Karpas-422 (cell line): Measurements from ENCODE around the gene GMCL2. TPM values are rescaled to one million over a fixed set of nuclear protein-coding genes. Genes with fewer than 3 reads are reported as not detected.
"Not testable (repeated sequence)": the region's sequence is repeated elsewhere in the genome, so short reads cannot be mapped to it uniquely, and the experiment has no call there.

Experiments used
- DNase-seq: peaks from one replicate; pipeline ENCODE4 v3.0.0-alpha.2; 2015
- H2AFZ ChIP-seq: fragments of 200-600 bp; sonication (generic); 2 replicates; pipeline ENCODE4 v1.6.1; 2014; ENCODE audit warnings: antibody characterized with exemption, low read length, mixed read lengths
- H3K27ac ChIP-seq: fragments of 200-600 bp; sonication (generic); 2 replicates; pipeline ENCODE4 v1.5.1; 2014; ENCODE audit warnings: mild to moderate bottlenecking, low read length, moderate library complexity
- H3K27me3 ChIP-seq: fragments of 200-600 bp; sonication (generic); 2 replicates; pipeline ENCODE4 v1.6.1; 2014; ENCODE audit warnings: low read length, mixed read lengths
- H3K36me3 ChIP-seq: fragments of 200-600 bp; sonication (generic); 2 replicates; pipeline ENCODE4 v1.6.1; 2014; ENCODE audit warnings: low read length, mixed read lengths; ENCODE audit not compliant: insufficient read depth
- H3K4me1 ChIP-seq: fragments of 200-600 bp; sonication (generic); 2 replicates; pipeline ENCODE4 v1.6.1; 2014; ENCODE audit warnings: mild to moderate bottlenecking, low read length, mixed read lengths
- H3K4me2 ChIP-seq: fragments of 200-600 bp; sonication (generic); 2 replicates; pipeline ENCODE4 v1.6.1; 2014; ENCODE audit warnings: low read length, low read depth, mild to moderate bottlenecking; ENCODE audit not compliant: poor library complexity, severe bottlenecking
- H3K4me3 ChIP-seq: fragments of 200-600 bp; sonication (generic); 2 replicates; pipeline ENCODE4 v1.5.1; 2014; ENCODE audit warnings: mild to moderate bottlenecking, antibody characterized with exemption, low read length, mixed read lengths
- H3K79me2 ChIP-seq: fragments of 200-600 bp; sonication (generic); 2 replicates; pipeline ENCODE4 v1.6.1; 2014; ENCODE audit warnings: mild to moderate bottlenecking, low read length, mixed read lengths
- H3K9ac ChIP-seq: fragments of 200-600 bp; sonication (generic); 2 replicates; pipeline ENCODE4 v1.6.0; 2014; ENCODE audit warnings: low read length
- H3K9me2 ChIP-seq: fragments of 200-600 bp; sonication (generic), shearing (Covaris generic); replicated peaks from 2 replicates; pipeline ENCODE4 v1.6.0; 2014; ENCODE audit warnings: mild to moderate bottlenecking, low read length, moderate library complexity; ENCODE audit not compliant: insufficient read depth
- H3K9me3 ChIP-seq: fragments of 300-700, 200-600 bp; sonication (generic); 2 replicates; pipeline ENCODE4 v1.6.1; 2014; ENCODE audit warnings: low read length, mixed read lengths
- H4K20me1 ChIP-seq: fragments of 200-600 bp; sonication (generic); 2 replicates; pipeline ENCODE4 v1.6.1; 2014; ENCODE audit warnings: mild to moderate bottlenecking, antibody characterized with exemption, low read length, low read depth; ENCODE audit not compliant: insufficient read depth
- total RNA-seq: library from RNA; depleted of rRNA; stranded (reverse); fragments of >200 nt; shearing (Covaris generic); gene quantifications from 2 replicates; pipeline ENCODE4 v1.2.3, GENCODE V29; 2014; ENCODE audit warnings: low replicate concordance

GMCL2 gene
- total RNA-seq, 1 experiment from 2014 or later, result not detected

- no peaks in the 10 kb centered on the region for H3K9me3 ChIP-seq
- peaks cover 31% of the 10 kb centered on the region for H3K79me2 ChIP-seq
- peaks cover 21% of the 10 kb centered on the region for H3K36me3 ChIP-seq
- peak within 1 kb of the TSS; percentile 98 for H3K4me3 ChIP-seq
- no peaks in the 10 kb centered on the region for H3K9me2 ChIP-seq
- peak within 1 kb of the TSS; percentile 66; the same call in 1 of the 2 replicates for H2AFZ ChIP-seq
- peaks cover 20% of the 10 kb centered on the region for H4K20me1 ChIP-seq
- H3K4me2 ChIP-seq, result peak within 1 kb of the TSS; percentile 85
- no peaks in the 10 kb centered on the region for H3K27me3 ChIP-seq
- peak; percentile 90 for DNase-seq
- H3K9ac ChIP-seq, result peak within 1 kb of the TSS; percentile 99
- H3K27ac ChIP-seq, result peak within 1 kb of the TSS; percentile 79
- peaks cover 39% of the 10 kb centered on the region for H3K4me1 ChIP-seq
Measured at GRCh38 chr5:178232124-178232919, 45.2 kb upstream of the GMCL2 start, which contains the start of gene PHYKPL. PHYKPL (minus strand) TSS chr5:178232802; CDS start chr5:178232550, 252 bp downstream.

- H2AFZ ChIP-seq, result no peak overlapping the region
- H3K27ac ChIP-seq, result peak overlapping the region; percentile 79
- no peaks in the 10 kb centered on the region for H3K9me3 ChIP-seq
- no peaks in the 10 kb centered on the region for H3K9me2 ChIP-seq
- DNase-seq, result no peak
- H3K4me3 ChIP-seq, result peak overlapping the region; percentile 98
- peak overlapping the region; percentile 85 for H3K4me2 ChIP-seq
- peaks cover 34% of the 10 kb centered on the region for H3K79me2 ChIP-seq
- peaks cover 39% of the 10 kb centered on the region for H3K4me1 ChIP-seq
- H3K9ac ChIP-seq, result peak overlapping the region; percentile 99
- peaks cover 20% of the 10 kb centered on the region for H4K20me1 ChIP-seq
- H3K36me3 ChIP-seq, result peaks cover 28% of the 10 kb centered on the region
- no peaks in the 10 kb centered on the region for H3K27me3 ChIP-seq
Measured at GRCh38 chr5:178231539-178232123, 44.5 kb upstream of the GMCL2 start.

- H4K20me1 ChIP-seq, result peaks cover 20% of the 10 kb centered on the region
- H2AFZ ChIP-seq, result no peak overlapping the region
- H3K4me2 ChIP-seq, result peak overlapping the region; percentile 85
- peak overlapping the region; percentile 98 for H3K4me3 ChIP-seq
- H3K79me2 ChIP-seq, result peaks cover 34% of the 10 kb centered on the region
- H3K27ac ChIP-seq, result peak overlapping the region; percentile 79; the same call in 1 of the 2 replicates
- peak overlapping the region; percentile 99 for H3K9ac ChIP-seq
- no peaks in the 10 kb centered on the region for H3K9me3 ChIP-seq
- H3K9me2 ChIP-seq, result no peaks in the 10 kb centered on the region
- H3K36me3 ChIP-seq, result peaks cover 33% of the 10 kb centered on the region
- H3K27me3 ChIP-seq, result no peaks in the 10 kb centered on the region
- DNase-seq, result no peak
- H3K4me1 ChIP-seq, result peaks cover 39% of the 10 kb centered on the region
Measured at GRCh38 chr5:178230879-178231538, 43.8 kb upstream of the GMCL2 start.

- DNase-seq, result no peak
- H3K79me2 ChIP-seq, result peaks cover 34% of the 10 kb centered on the region
- H3K9me3 ChIP-seq, result no peaks in the 10 kb centered on the region
- H3K27me3 ChIP-seq, result no peaks in the 10 kb centered on the region
- no peak overlapping the region for H3K4me3 ChIP-seq
- no peak overlapping the region for H2AFZ ChIP-seq
- no peak overlapping the region for H3K27ac ChIP-seq
- peaks cover 20% of the 10 kb centered on the region for H4K20me1 ChIP-seq
- H3K4me2 ChIP-seq, result no peak overlapping the region
- peaks cover 37% of the 10 kb centered on the region for H3K36me3 ChIP-seq
- H3K9me2 ChIP-seq, result no peaks in the 10 kb centered on the region
- H3K4me1 ChIP-seq, result peaks cover 33% of the 10 kb centered on the region
- no peak overlapping the region for H3K9ac ChIP-seq
Measured at GRCh38 chr5:178229861-178230260, 42.7 kb upstream of the GMCL2 start.

- H3K9ac ChIP-seq, H3K27me3 ChIP-seq, DNase-seq, H3K27ac ChIP-seq, H3K9me3 ChIP-seq, H3K9me2 ChIP-seq, H3K4me2 ChIP-seq, H3K4me3 ChIP-seq, H2AFZ ChIP-seq: not testable (repeated sequence)
- Histone ChIP-seq H3K36me3 (peaks cover 41% of the 10 kb centered on the region), H3K4me1 (peaks cover 27% of the 10 kb centered on the region), H3K79me2 (peaks cover 34% of the 10 kb centered on the region), H4K20me1 (peaks cover 20% of the 10 kb centered on the region)
Measured at GRCh38 chr5:178229111-178229510, 41.9 kb upstream of the GMCL2 start.

GRCh38 chr5:178228609-178229008, 41.4 kb upstream of the GMCL2 start:
- Histone ChIP-seq H3K4me2 (no peak overlapping the region), H3K9me3 (no peaks in the 10 kb centered on the region), H3K9me2 (no peaks in the 10 kb centered on the region), H3K27me3 (no peaks in the 10 kb centered on the region), H3K4me1 (peaks cover 27% of the 10 kb centered on the region), H4K20me1 (peaks cover 20% of the 10 kb centered on the region), H3K79me2 (peaks cover 34% of the 10 kb centered on the region), H3K36me3 (peaks cover 41% of the 10 kb centered on the region), H3K27ac (no peak overlapping the region), H3K4me3 (no peak overlapping the region), H2AFZ (no peak overlapping the region), H3K9ac (no peak overlapping the region)
- DNase-seq, result no peak

GRCh38 chr5:178227929-178228328, 40.8 kb upstream of the GMCL2 start:
- Histone ChIP-seq H3K4me1 (peaks cover 22% of the 10 kb centered on the region), H3K9ac (no peak overlapping the region), H3K36me3 (peaks cover 41% of the 10 kb centered on the region), H3K27ac (no peak overlapping the region), H2AFZ (no peak overlapping the region), H3K4me3 (no peak overlapping the region), H3K4me2 (no peak overlapping the region), H3K27me3 (no peaks in the 10 kb centered on the region), H3K9me2 (no peaks in the 10 kb centered on the region), H3K9me3 (no peaks in the 10 kb centered on the region), H3K79me2 (peaks cover 34% of the 10 kb centered on the region), H4K20me1 (peaks cover 20% of the 10 kb centered on the region)
- no peak for DNase-seq

GRCh38 chr5:178227138-178227659, 40.0 kb upstream of the GMCL2 start:
- H4K20me1 ChIP-seq, result peaks cover 20% of the 10 kb centered on the region
- peaks cover 41% of the 10 kb centered on the region for H3K36me3 ChIP-seq

More at GRCh38 chr5:178227138-178227659, 40.0 kb upstream of the GMCL2 start:
- no peak overlapping the region for H3K9ac ChIP-seq
- no peak overlapping the region for H3K27ac ChIP-seq
- no peaks in the 10 kb centered on the region for H3K9me3 ChIP-seq
- no peak for DNase-seq
- H3K79me2 ChIP-seq, result peaks cover 34% of the 10 kb centered on the region
- no peaks in the 10 kb centered on the region for H3K9me2 ChIP-seq
- no peak overlapping the region for H3K4me2 ChIP-seq
- H3K27me3 ChIP-seq, result no peaks in the 10 kb centered on the region
- peaks cover 19% of the 10 kb centered on the region for H3K4me1 ChIP-seq
- H3K4me3 ChIP-seq, result no peak overlapping the region
- H2AFZ ChIP-seq, result no peak overlapping the region
